Ishikawa (cell line): Measurements from ENCODE around the gene ALDH1A3.

Experiments
- CEBPB ChIP-seq: IDR thresholded peaks from 2 replicates; pipeline ENCODE4 v1.6.1; 2012
- RAD21 ChIP-seq: IDR thresholded peaks from 2 replicates; pipeline ENCODE4 v1.6.1; 2012; ENCODE audit warnings: low read depth
- TAF1 ChIP-seq: IDR thresholded peaks from 2 replicates; pipeline ENCODE4 v1.6.1; 2012; ENCODE audit warnings: low read depth, mild to moderate bottlenecking
- TCF12 ChIP-seq: IDR thresholded peaks from 2 replicates; pipeline ENCODE4 v1.6.1; 2012; ENCODE audit warnings: low read depth
- TEAD4 ChIP-seq: IDR thresholded peaks from 2 replicates; pipeline ENCODE4 v1.6.1; 2012
- TF ChIP-seq, protein P1 (sequence below): IDR thresholded peaks from 2 replicates; pipeline ENCODE4 v1.6.1; 2012; ENCODE audit warnings: low read depth, mild to moderate bottlenecking
- TF ChIP-seq, protein P2 (sequence below): IDR thresholded peaks from 2 replicates; pipeline ENCODE4 v1.6.1; 2012

DNA sequence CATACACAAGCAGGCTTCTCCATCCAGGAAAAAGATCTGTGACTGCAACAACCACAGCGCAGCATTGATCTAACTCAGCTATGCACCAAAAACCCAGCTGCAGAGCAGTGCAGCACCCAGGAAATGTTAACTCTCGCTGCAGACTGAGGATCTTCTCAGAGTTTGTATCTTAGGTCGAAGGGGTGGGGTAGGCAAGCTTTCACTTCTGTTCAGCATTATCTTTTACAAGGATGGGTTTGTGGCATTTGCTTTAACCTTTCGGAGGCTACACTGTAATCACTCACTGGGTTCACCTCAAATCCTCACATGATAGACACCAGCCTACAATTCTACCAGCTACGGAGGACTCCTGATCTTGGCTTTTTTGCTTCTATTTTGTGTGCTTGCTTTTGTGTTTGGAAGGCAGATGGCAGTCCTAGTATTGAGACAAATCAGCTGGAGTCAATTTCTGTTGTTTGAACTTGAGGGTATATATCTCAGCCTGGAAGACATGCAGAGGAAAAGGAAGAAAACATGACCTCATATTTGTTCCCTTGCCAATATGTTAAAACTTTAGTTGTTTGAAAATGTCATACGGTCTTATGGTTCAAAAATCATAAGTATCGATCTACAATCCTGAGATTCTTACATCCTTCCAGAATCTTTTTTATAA, 64.7 kb downstream of the ALDH1A3 start:
- TF ChIP-seq, protein P1, sequence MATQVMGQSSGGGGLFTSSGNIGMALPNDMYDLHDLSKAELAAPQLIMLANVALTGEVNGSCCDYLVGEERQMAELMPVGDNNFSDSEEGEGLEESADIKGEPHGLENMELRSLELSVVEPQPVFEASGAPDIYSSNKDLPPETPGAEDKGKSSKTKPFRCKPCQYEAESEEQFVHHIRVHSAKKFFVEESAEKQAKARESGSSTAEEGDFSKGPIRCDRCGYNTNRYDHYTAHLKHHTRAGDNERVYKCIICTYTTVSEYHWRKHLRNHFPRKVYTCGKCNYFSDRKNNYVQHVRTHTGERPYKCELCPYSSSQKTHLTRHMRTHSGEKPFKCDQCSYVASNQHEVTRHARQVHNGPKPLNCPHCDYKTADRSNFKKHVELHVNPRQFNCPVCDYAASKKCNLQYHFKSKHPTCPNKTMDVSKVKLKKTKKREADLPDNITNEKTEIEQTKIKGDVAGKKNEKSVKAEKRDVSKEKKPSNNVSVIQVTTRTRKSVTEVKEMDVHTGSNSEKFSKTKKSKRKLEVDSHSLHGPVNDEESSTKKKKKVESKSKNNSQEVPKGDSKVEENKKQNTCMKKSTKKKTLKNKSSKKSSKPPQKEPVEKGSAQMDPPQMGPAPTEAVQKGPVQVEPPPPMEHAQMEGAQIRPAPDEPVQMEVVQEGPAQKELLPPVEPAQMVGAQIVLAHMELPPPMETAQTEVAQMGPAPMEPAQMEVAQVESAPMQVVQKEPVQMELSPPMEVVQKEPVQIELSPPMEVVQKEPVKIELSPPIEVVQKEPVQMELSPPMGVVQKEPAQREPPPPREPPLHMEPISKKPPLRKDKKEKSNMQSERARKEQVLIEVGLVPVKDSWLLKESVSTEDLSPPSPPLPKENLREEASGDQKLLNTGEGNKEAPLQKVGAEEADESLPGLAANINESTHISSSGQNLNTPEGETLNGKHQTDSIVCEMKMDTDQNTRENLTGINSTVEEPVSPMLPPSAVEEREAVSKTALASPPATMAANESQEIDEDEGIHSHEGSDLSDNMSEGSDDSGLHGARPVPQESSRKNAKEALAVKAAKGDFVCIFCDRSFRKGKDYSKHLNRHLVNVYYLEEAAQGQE: no peak
- TF ChIP-seq TAF1 (no peak), CEBPB (no peak), TEAD4 (no peak), TCF12 (no peak), RAD21 (no peak)
- TF ChIP-seq, protein P2, sequence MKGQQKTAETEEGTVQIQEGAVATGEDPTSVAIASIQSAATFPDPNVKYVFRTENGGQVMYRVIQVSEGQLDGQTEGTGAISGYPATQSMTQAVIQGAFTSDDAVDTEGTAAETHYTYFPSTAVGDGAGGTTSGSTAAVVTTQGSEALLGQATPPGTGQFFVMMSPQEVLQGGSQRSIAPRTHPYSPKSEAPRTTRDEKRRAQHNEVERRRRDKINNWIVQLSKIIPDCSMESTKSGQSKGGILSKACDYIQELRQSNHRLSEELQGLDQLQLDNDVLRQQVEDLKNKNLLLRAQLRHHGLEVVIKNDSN: no peak
